Measurements from ENCODE around the gene WDR83.
A peak's percentile ranks its signal among the peaks of the same experiment; 100 is the strongest.

WDR83 gene

DNA sequence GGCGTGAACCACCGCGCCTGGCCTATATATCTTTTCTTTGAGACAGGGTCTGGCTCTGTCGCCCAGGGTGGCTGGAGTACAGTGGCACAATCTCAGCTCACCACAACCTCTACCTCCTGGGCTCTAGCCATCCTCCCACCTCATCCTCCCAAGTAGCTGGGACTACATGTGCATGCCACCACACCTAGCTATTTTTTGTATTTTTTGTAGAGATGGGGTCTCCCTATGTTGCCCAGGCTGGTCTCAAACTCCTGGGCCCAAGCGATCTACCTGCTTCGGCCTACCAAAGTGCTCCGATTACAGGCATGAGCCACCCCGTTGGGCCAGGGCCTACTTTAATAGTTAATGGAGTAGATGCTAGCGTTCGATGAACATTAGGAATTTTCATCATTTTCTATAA lies 53.7 kb downstream of the WDR83 start:
- DNase-seq = no peak

GRCh38 chr19:12720851-12721655 lies 54.4 kb downstream of the WDR83 start:
- no peak for DNase-seq

GRCh38 chr19:12721656-12722565 lies 55.3 kb downstream of the WDR83 start:
- peak; percentile 68 for DNase-seq

GRCh38 chr19:12722566-12723380 lies 56.2 kb downstream of the WDR83 start:
- peak; percentile 94 for DNase-seq

DNA sequence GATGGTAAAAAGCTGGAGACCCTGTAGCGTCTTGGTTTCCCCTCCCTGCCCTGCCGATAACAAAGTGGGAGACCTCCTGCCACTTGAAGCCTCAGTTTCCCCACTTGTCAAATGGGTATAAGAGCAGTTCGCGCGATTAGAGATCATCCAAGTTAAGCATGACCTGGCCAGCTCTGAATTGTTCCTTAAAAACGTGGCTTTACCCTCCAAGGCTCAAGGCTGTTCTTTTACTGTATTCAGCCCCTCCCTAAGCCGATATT lies 56.7 kb downstream of the WDR83 start:
- peak; percentile 69 for DNase-seq

DNA sequence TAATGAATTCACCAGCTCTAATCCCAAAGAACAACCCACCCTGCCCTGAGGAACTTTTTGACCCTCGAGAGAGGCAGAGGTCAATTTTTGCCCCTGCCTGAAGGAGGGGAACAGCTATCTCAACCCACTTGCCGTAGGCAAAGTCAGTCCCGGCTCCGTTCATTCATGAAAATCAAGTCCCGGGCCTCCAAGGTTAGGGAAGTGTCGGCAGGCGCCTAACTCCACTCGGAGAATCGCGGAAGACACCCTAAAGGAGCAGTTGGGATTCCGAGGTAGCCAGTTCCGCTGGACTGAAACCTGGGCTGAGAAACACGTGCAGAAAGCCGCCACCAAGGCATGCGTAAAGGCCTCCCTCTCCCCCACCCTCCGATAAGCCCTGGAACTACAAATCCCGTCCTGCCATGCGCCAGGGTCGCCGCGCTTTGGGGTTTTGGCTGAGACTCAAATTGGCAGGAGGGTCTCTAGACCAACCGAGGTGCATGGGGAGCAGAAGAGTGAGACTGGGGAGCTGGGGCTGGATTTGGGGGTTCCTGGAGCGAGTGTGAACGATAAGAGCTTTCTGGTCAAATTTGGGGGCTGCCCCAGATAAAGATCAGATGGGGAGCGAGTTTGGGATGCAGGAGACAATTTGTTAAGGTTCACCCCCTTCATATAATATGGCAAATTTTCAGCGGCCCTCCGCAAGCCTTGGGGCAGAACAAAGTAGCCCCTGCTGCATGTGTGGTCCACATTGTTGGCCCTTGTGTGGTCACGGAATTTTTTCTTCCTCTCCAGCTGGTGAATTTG lies 57.2 kb downstream of the WDR83 start, which contains the start of gene TNPO2:
TSS of gene TNPO2 (minus strand) at position 292 of the 786 bp plus-strand sequence. CDS start 2,955 bp downstream, outside the sequence.
- DNase-seq = peak; percentile 89

All from activated CD8-positive, alpha-beta memory T cell treated with anti-CD3 and anti-CD28 coated beads for 24 hours (primary cell).